OCI-LY3 (cell line): ENCODE measurements around the gene EIF4A3.

Source experiments
- EZH2phosphoT487 ChIP-seq: fragments of 200-600 bp; shearing (Covaris generic); IDR thresholded peaks from 2 replicates; pipeline ENCODE4 v1.6.1; 2018; ENCODE audit warnings: antibody characterized with exemption, mixed run types, low read depth
- TF ChIP-seq, protein P1 (sequence below): fragments of 200-600, 300-600 bp; sonication (generic); IDR thresholded peaks from 2 replicates; pipeline ENCODE4 v1.5.1; 2014; ENCODE audit warnings: antibody characterized with exemption, low read length, low read depth

DNA sequence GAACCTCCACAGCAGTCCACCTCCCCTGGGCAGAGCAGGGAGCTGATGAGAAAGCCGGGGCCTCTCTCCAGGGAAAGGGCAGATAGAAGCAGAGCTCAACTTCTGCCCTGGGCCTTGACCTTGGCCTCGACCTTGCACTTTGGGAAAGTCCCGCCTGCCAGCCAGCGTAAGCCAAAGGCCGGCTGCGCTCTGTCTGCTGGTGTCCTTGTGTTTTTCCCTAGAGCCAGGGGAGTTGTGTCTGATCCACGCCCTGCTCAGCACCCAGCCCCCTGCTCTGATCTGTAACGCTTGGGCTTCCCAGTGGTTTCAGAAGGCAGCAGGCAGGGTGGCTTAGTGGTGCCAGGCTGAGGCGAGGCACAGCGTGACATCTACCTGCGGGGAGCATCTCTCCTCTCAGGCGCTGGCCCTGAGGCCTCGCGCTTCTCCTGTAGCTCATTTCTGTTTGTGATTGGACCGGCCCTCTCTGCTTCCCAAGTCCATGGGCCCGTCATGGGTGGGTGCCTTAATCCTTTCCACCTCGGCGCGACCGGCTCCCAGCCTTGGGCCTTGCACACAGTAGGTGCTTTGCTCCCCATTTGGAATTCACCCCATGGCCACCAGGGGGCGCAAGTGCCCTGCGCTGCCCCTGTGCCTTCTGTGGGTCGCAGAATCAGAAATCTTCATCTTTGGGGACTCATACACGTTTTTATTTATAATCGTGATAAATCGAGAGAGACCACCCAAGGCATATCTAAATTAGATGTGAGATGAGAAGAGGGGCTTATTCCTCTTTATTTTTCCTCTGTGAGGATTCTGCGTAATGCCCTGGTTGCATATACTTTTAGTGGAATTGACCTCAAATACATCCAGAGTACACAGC, 49.0 kb upstream of the EIF4A3 start:
- TF ChIP-seq, protein P1, sequence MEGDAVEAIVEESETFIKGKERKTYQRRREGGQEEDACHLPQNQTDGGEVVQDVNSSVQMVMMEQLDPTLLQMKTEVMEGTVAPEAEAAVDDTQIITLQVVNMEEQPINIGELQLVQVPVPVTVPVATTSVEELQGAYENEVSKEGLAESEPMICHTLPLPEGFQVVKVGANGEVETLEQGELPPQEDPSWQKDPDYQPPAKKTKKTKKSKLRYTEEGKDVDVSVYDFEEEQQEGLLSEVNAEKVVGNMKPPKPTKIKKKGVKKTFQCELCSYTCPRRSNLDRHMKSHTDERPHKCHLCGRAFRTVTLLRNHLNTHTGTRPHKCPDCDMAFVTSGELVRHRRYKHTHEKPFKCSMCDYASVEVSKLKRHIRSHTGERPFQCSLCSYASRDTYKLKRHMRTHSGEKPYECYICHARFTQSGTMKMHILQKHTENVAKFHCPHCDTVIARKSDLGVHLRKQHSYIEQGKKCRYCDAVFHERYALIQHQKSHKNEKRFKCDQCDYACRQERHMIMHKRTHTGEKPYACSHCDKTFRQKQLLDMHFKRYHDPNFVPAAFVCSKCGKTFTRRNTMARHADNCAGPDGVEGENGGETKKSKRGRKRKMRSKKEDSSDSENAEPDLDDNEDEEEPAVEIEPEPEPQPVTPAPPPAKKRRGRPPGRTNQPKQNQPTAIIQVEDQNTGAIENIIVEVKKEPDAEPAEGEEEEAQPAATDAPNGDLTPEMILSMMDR: peak; percentile 95
- no peak for TF ChIP-seq EZH2phosphoT487
